IPS DF 6.9 (cell line): ENCODE results near the gene SLAMF9.

Source experiments
- DNase-seq: peaks from one replicate; pipeline ENCODE4 v3.0.0-alpha.2; 2013; ENCODE audit warnings: low read depth, low spot score
- H3K27ac ChIP-seq: one replicate; pipeline ENCODE4 v1.5.1; 2013; ENCODE audit warnings: low read length, control low read depth
- H3K27me3 ChIP-seq: 2 replicates; pipeline ENCODE4 v1.6.1; 2013; ENCODE audit warnings: mild to moderate bottlenecking, low read length; ENCODE audit not compliant: control insufficient read depth, insufficient read depth
- H3K36me3 ChIP-seq: 2 replicates; pipeline ENCODE4 v1.6.1; 2013; ENCODE audit warnings: low read length; ENCODE audit not compliant: control insufficient read depth, insufficient read depth
- H3K4me1 ChIP-seq: 2 replicates; pipeline ENCODE4 v1.6.1; 2013; ENCODE audit warnings: low read length; ENCODE audit not compliant: control insufficient read depth, insufficient read depth
- H3K4me3 ChIP-seq: 2 replicates; pipeline ENCODE4 v1.5.1; 2013; ENCODE audit warnings: mild to moderate bottlenecking, low read length
- H3K9me3 ChIP-seq: 2 replicates; pipeline ENCODE4 v1.6.1; 2013; ENCODE audit warnings: low read length, inconsistent platforms; ENCODE audit not compliant: control insufficient read depth, insufficient read depth
- WGBS: extraction: QIAGEN DNeasy Blood & Tissue Kit; methylation state at CpG from one replicate; pipeline ENCODE4 v1.1.7; 2013; ENCODE audit warnings: mixed read lengths, missing lambda C conversion rate; ENCODE audit not compliant: insufficient read length, insufficient coverage; 5-methylcytosine and 5-hydroxymethylcytosine counted together

Gene SLAMF9

DNA sequence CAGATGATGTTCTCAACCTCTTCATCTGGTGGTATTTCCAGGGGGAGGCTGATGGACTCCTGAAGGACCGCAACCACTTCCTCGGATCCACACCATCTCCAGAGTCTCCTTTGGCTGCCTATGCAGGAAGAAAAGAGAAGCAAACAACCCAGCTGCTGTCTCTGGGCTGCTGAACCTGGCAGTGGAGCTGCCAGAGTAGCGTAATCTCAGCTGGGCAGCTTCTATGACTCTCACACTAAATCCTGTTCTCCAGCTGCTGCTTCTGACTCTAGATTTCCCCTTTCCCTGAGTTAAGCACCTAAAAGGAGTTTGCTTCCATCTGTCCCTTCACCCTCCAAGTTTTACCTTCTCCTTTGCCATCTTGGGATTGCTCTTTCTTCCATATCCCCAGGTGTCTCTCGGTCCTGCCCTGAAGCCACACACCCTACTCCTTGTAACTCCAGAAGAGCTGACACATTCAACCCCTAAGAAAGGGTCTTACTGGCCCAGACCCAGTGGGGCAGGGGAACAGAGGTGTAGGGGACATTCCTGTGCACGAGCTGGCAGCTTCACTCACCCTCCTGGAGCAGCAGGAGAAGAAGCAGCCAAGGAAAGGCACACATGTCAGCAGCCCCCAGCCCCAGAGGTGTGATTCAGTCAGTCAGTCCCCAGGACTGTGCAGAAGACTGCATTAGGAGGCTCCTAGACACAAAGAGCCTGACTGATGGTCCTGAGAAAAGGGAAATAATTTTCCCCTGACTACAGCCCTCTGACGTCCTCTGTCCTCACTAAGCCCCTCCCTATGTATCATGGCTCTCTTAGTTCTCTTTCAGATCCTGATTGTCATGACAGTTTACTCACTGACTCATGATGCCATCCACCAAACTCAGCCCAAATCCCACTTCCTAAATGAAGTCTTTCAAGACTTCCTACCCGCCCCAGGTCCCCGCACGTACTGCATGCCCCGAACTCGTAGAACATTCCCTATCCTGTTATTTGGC is at the start of gene SLAMF9:
Gene SLAMF9 (minus strand): TSS at position 702 of the 980 bp plus-strand sequence. CDS start 100 bp downstream, at position 602.
- H3K4me1 ChIP-seq: no peaks in the 10 kb centered on the region
- no peaks in the 10 kb centered on the region for H3K27me3 ChIP-seq
- no peaks in the 10 kb centered on the region for H3K36me3 ChIP-seq
- no peak within 1 kb of the TSS for H3K27ac ChIP-seq
- no peaks in the 10 kb centered on the region; the same call in 1 of the 2 replicates for H3K9me3 ChIP-seq
- no peak for DNase-seq
- no peak within 1 kb of the TSS for H3K4me3 ChIP-seq
- WGBS: no CpG with 5 or more reads among the region's 11 CpGs

DNA sequence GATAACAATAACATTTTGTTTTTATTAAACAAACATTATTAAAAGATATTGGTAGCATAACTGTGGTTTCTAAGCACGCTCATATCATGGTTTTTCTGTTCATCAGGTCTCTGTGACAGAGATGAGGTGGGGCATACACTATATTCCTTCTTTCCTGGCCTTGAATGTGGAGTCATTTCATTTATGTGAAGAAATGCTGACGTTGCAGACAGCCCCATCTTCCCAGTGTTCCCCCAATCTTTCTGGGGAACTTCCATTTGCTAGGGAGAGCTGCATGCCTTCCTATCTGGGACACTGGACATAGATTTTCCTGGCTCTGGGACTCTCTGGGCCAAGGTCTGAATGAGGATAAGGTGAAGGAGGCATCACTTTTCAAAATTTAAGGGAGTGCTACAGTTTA is 47.4 kb upstream of the SLAMF9 start:
- H3K4me1 ChIP-seq: no peaks in the 10 kb centered on the region
- no peaks in the 10 kb centered on the region for H3K36me3 ChIP-seq
- no peak overlapping the region for H3K27ac ChIP-seq
- no peaks in the 10 kb centered on the region for H3K27me3 ChIP-seq
- no CpG with 5 or more reads among the region's 2 CpGs for WGBS
- no peaks in the 10 kb centered on the region for H3K9me3 ChIP-seq
- no peak for DNase-seq
- no peak overlapping the region for H3K4me3 ChIP-seq

DNA sequence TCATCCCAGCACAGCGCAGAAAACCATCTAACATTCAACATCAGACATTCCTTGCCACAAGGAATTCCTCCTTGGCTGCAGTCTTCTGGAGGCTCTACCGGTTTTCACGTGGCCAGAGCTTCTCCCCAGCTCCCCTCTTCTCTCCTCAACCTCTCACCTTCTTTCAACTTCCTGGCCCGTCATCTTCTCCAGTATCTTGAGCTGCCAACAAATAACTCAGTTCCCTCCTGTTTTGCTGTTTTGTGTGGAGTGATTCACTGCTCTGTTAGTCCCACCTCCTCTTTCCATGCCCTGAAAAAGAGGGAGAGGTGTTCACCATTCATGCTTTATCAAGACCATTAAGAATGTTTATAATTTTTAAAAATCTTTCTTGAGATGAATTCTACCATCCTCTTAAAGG is 45.2 kb upstream of the SLAMF9 start:
- DNase-seq: no peak
- no peaks in the 10 kb centered on the region for H3K36me3 ChIP-seq
- H3K27ac ChIP-seq: no peak overlapping the region
- H3K4me3 ChIP-seq: no peak overlapping the region
- H3K4me1 ChIP-seq: no peaks in the 10 kb centered on the region
- no peaks in the 10 kb centered on the region for H3K27me3 ChIP-seq
- no CpG with 5 or more reads among the region's 4 CpGs for WGBS
- H3K9me3 ChIP-seq: no peaks in the 10 kb centered on the region

DNA sequence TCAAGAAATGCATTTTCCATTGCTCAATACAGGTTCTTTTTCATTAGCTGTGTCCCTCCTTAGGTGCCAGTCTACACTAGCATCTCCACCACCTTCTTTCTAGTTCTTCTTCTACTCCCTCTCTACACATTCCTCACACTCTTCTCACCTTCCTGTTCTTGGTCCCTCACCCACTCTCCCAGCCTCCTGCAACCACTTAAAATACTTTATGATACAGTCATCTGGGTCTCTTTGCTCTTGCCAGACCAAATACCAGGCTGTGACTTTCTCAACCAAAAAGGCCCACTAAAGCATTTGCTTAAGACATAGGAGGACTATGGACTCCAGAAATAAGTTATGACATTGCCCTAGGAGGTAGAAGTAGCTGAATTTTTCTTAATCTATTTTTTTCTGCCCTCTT is 42.6 kb upstream of the SLAMF9 start:
- Histone ChIP-seq H3K9me3 (no peaks in the 10 kb centered on the region), H3K27ac (no peak overlapping the region), H3K27me3 (no peaks in the 10 kb centered on the region), H3K4me3 (no peak overlapping the region), H3K36me3 (no peaks in the 10 kb centered on the region), H3K4me1 (no peaks in the 10 kb centered on the region)
- no peak for DNase-seq

DNA sequence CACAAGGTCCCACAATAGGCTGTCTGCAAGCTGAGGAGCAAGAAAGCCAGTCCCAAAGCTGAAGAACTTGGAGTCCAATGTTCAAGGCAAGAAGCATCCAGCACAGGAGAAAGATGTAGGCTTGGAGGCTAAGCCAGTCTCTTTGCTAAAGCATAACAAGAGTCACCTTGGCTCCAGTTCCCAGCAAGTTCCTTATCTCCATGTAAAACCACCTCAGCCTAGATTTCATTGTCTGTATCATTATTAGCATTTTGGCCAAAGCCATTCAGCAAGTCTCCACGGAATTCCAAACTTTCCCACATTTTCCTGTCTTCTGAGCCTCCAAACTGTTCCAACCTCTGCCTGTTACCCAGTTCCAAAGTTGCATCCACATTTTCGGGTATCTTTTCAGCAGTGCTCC is 40.9 kb upstream of the SLAMF9 start:
- no CpG with 5 or more reads among the region's 2 CpGs for WGBS
- Histone ChIP-seq H3K36me3 (no peaks in the 10 kb centered on the region), H3K27me3 (no peaks in the 10 kb centered on the region), H3K4me3 (no peak overlapping the region), H3K9me3 (no peaks in the 10 kb centered on the region), H3K4me1 (no peaks in the 10 kb centered on the region), H3K27ac (no peak overlapping the region)
- no peak for DNase-seq

DNA sequence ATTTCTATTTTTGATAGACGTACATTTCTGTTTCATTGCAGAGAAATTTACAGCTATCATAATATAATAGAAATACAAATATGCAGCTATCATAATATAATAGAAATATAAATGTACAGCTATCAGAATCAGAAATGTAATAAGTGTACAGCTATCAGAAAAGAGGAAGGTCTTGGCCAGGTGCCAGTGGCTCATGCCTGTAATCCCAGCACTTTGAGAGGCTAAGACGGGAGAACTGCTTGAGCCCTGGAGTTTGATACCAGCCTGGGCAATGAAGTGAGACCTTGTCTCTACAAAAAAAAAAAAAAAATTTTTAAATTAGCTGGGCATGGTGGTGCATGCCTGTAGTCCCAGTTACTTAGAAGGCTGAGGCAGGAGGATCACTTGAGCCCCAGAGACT is 39.9 kb upstream of the SLAMF9 start:
- Histone ChIP-seq H3K4me3 (no peak overlapping the region), H3K27me3 (no peaks in the 10 kb centered on the region), H3K27ac (no peak overlapping the region), H3K4me1 (no peaks in the 10 kb centered on the region), H3K36me3 (no peaks in the 10 kb centered on the region), H3K9me3 (no peaks in the 10 kb centered on the region)
- no peak for DNase-seq
- WGBS: no CpG with 5 or more reads among the region's 2 CpGs

DNA sequence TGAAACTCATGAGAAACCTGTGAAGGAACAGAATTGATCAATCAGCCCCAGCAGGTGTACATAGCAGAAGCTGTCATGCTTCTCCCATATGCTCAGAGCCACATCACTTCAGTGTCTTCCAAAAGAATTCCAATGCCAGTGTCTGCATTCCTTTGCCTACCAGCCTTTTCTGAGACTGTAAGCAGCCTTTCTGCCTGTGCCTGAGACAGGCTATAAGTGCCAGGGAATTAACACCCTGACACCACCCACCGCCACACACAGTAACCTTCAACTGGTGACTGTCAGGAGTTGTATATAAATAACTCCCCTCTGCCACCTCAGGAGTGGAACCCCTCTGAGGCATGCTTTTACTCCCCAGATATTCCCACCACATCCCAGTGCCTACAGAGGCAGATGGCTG is 38.1 kb upstream of the SLAMF9 start:
- DNase-seq: no peak
- H3K27ac ChIP-seq: no peak overlapping the region
- H3K4me3 ChIP-seq: no peak overlapping the region
- no CpG with 5 or more reads among the region's 1 CpG for WGBS
- H3K36me3 ChIP-seq: no peaks in the 10 kb centered on the region
- no peaks in the 10 kb centered on the region for H3K4me1 ChIP-seq
- H3K27me3 ChIP-seq: no peaks in the 10 kb centered on the region
- H3K9me3 ChIP-seq: no peaks in the 10 kb centered on the region

DNA sequence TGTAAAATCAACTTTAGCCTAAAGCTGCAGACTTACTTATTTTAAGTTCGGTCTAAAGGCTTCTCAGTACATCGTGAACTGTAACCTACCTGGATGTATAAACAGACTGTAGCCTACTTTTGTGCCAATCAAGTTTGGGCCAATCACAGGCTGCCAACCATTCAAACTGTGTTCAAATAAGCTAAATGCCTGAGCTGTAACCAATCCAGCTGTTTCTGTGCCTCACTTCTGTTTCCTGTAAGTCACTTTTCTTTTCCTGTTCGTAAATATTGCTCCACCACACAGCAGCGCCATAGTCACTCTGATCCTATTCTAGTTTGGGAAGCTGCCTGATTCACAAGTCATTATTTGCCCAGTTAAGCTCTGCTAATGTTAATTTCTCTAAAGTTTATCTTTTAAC is 37.5 kb upstream of the SLAMF9 start:
- Histone ChIP-seq H3K36me3 (no peaks in the 10 kb centered on the region), H3K9me3 (no peaks in the 10 kb centered on the region), H3K4me3 (no peak overlapping the region), H3K27me3 (no peaks in the 10 kb centered on the region), H3K27ac (no peak overlapping the region), H3K4me1 (no peaks in the 10 kb centered on the region)
- WGBS: no CpG with 5 or more reads among the region's 4 CpGs
- DNase-seq: no peak

DNA sequence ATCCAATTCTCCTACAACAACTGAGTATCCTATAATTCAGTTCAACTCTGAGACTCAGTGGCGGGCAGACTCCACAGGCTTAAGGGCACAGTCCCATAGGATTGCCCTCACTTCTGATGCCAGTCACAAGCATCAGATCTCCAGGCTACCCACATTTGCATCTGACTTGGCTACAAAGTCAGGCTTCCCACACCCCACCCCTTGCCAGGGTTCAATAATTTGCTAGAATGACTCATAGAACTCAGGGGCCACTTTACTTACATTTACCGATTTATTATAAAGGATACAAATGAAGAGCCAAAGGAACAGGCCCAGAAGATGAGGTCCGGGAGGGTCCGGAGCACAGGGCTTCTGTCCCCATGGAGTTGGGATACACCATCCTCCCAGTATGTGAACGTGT is 36.0 kb upstream of the SLAMF9 start:
- H3K36me3 ChIP-seq: no peaks in the 10 kb centered on the region
- H3K4me3 ChIP-seq: no peak overlapping the region
- no CpG with 5 or more reads among the region's 5 CpGs for WGBS

DNA sequence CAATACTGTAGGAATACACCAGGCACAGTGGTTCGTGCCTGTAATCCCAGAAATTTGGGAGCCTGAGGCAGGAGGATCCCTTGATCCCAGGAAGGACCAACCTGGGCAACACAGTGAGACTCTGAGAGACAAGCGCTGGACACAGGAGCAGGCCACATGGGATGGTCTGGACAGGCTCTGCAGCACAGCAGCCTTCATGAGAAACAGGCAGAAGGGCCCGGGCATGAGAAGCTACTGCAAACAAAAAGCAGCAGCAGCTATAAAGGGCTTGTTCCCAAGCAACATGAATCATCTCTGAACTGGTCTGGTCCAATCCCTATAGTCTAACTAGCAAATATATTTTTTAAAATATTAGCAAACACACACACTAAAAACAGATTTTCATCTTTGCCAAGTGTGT is 35.5 kb upstream of the SLAMF9 start:
- H3K4me3 ChIP-seq: no peak overlapping the region
- H3K9me3 ChIP-seq: no peaks in the 10 kb centered on the region
- DNase-seq: no peak
- H3K27me3 ChIP-seq: no peaks in the 10 kb centered on the region
- H3K27ac ChIP-seq: no peak overlapping the region
- no peaks in the 10 kb centered on the region for H3K4me1 ChIP-seq
- WGBS: no CpG with 5 or more reads among the region's 3 CpGs
- H3K36me3 ChIP-seq: no peaks in the 10 kb centered on the region

More for the DNA sequence above, 36.0 kb upstream of the SLAMF9 start:
- H3K4me1 ChIP-seq: no peaks in the 10 kb centered on the region
- no peak for DNase-seq
- H3K27ac ChIP-seq: no peak overlapping the region
- H3K9me3 ChIP-seq: no peaks in the 10 kb centered on the region
- no peaks in the 10 kb centered on the region for H3K27me3 ChIP-seq

DNA sequence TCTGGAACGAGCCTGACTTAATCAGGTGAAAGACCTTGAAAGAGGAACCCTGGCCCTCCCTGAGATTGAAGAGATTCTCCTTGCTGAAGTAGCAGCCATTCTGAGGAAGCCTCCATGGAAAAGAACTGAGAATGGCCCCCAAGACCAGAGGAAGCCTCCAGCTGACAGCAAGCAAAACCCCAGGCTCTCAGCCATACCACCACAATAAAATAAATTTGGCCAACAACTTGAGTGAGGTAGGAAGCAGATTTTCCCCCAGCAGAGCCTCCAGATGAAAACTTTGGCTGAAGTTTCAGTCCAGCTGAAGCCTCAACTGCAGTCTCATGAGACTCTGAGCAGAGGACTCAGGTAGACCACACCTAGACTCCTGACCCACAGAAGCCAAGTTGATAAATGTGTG is 34.0 kb upstream of the SLAMF9 start:
- H3K4me1 ChIP-seq: no peaks in the 10 kb centered on the region
- no peak for DNase-seq
- H3K4me3 ChIP-seq: no peak overlapping the region
- no CpG with 5 or more reads among the region's 1 CpG for WGBS
- H3K9me3 ChIP-seq: no peaks in the 10 kb centered on the region
- H3K36me3 ChIP-seq: no peaks in the 10 kb centered on the region
- no peaks in the 10 kb centered on the region for H3K27me3 ChIP-seq
- H3K27ac ChIP-seq: no peak overlapping the region
